GM12875 (cell line): ENCODE data around the gene LINC00632.

Experiments used
- H3K4me3 ChIP-seq: one replicate; pipeline ENCODE4 v1.5.1; 2011; ENCODE audit warnings: low read depth, low read length, control low read depth
- TF ChIP-seq, protein P1 (sequence below): IDR thresholded peaks from 2 replicates; pipeline ENCODE4 v1.5.1; 2011; ENCODE audit warnings: low read depth, mild to moderate bottlenecking, control low read depth, inconsistent platforms, low read length, moderate library complexity, borderline replicate concordance; ENCODE audit not compliant: insufficient read depth

LINC00632 gene

DNA sequence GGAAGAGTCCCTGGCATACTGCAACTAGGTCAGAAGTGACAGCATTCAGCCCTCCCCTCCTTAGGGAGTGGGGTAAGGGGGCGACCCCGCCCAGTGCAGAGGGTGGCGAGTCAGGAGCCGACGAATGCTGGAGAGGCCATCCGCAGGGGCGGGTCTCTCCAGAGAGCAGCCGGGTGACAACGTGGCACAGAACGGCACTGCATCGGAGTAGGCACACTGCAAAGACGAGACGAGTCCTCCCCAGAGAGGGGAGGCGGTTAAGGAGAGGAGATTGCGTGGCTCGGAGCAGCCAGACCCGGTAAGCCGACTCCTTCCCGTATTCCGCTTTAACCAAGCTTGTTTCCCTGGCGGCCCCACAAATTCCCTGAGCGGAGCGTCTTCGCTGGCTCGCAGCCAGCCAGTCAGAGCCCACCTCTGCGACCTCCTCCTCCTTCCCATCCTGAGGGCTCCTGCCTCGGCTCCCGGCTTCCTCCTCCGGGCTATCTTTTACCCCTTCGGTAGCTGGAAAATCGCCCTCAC, 54.9 kb downstream of the LINC00632 start:
- TF ChIP-seq, protein P1, sequence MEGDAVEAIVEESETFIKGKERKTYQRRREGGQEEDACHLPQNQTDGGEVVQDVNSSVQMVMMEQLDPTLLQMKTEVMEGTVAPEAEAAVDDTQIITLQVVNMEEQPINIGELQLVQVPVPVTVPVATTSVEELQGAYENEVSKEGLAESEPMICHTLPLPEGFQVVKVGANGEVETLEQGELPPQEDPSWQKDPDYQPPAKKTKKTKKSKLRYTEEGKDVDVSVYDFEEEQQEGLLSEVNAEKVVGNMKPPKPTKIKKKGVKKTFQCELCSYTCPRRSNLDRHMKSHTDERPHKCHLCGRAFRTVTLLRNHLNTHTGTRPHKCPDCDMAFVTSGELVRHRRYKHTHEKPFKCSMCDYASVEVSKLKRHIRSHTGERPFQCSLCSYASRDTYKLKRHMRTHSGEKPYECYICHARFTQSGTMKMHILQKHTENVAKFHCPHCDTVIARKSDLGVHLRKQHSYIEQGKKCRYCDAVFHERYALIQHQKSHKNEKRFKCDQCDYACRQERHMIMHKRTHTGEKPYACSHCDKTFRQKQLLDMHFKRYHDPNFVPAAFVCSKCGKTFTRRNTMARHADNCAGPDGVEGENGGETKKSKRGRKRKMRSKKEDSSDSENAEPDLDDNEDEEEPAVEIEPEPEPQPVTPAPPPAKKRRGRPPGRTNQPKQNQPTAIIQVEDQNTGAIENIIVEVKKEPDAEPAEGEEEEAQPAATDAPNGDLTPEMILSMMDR, result no peak
- no peak overlapping the region for H3K4me3 ChIP-seq

- TF ChIP-seq, protein P1, result no peak
Observed at GRCh38 chrX:140765043-140765784, 55.7 kb downstream of the LINC00632 start.

DNA sequence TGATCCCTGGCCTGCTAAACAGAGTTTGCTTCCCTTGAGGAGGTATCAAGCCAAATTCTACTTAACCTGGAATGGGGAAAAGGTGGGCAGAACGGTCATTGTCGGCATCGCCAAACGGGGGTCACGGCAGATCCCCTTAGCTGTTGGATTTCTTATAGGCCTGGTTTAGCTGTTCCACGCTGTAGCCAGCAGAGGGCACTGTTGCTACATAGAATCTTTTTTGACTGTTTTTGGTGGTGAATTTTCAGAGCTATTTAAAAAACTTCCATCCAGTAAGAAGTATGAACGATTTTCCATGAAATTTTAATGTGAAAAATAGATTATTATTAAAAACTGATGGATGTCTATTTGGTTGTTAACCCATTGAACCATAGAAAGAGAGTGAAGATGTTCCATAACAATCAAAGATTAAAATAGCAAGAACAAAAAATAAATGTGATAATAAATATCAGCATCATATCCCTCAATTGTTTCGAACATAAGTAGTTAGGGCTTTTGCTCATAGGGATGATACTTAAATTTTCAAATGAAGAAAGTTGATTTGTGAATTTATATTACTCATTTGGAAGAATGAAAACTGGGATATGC, 56.6 kb downstream of the LINC00632 start:
- TF ChIP-seq, protein P1, result peak; percentile 72
- no peak overlapping the region for H3K4me3 ChIP-seq

More at GRCh38 chrX:140765043-140765784, 55.7 kb downstream of the LINC00632 start:
- H3K4me3 ChIP-seq, result no peak overlapping the region

DNA sequence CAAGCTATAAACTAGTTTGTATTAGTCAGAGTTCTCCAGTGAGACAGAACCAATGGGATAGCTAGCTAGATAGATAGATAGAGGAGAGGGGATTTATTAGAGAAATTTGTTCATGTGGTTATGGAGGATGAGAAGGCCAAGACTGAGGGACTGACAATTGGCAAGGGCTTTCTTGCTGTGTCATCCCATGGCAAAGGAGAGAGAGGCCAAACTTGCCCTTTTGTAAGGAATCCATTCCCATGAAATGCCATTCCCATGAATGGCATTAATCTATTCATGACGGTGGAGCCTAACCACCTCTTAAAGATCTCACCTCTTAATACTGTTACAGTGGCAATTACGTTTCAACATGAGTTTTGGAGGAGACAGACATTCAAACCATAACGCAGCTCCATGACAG, 58.1 kb downstream of the LINC00632 start:
- TF ChIP-seq, protein P1, result no peak
- no peak overlapping the region for H3K4me3 ChIP-seq

GRCh38 chrX:140775211-140775610, 65.7 kb downstream of the LINC00632 start:
- TF ChIP-seq, protein P1, result no peak
- H3K4me3 ChIP-seq, result no peak overlapping the region

- TF ChIP-seq, protein P1, result no peak
- H3K4me3 ChIP-seq, result no peak overlapping the region
Observed at GRCh38 chrX:140776320-140776719, 66.8 kb downstream of the LINC00632 start.

DNA sequence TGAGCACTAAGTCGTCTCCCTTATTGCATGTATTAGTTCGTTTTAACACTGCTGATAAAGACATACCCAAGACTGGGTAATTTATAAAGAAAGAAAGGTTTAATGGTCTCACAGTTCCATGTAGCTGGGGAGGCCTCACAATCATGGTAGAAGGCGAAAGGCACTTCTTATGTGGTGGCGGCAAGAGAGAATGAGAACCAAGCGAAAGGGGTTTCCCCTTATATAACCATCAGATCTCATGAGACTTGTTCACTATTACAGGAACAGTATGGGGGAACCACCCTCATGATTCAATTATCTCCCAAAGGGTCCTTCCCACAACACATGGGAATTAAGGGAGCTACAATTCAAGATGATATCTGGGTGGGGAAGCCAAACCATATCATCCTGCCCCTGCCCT, 85.1 kb downstream of the LINC00632 start:
- TF ChIP-seq, protein P1, result no peak
- no peak overlapping the region for H3K4me3 ChIP-seq
